ENCODE data around the gene OR10H3.
"Not testable (repeated sequence)": the region's sequence is repeated elsewhere in the genome, so short reads cannot be mapped to it uniquely, and the experiment has no call there.

OR10H3 gene

GRCh38 chr19:15776264-15776663 is 38.5 kb downstream of the OR10H3 start:
- H3K4me3 ChIP-seq (ENCODE audit: low read depth, low read length) = no peak overlapping the region
- no peak for DNase-seq (ENCODE audit: low read depth)
- TF ChIP-seq CTCF (conservative IDR thresholded peaks at IDR 0.05; ENCODE audit: low read depth, low read length) = no peak

GRCh38 chr19:15776991-15777970 is 39.5 kb downstream of the OR10H3 start:
- TF ChIP-seq CTCF (conservative IDR thresholded peaks at IDR 0.05; ENCODE audit: low read depth, low read length) = no peak
- no peak overlapping the region for H3K4me3 ChIP-seq (ENCODE audit: low read depth, low read length)
- no peak for DNase-seq (ENCODE audit: low read depth)

- DNase-seq (ENCODE audit: low read depth) = peak; percentile 0
- TF ChIP-seq CTCF (conservative IDR thresholded peaks at IDR 0.05; ENCODE audit: low read depth, low read length) = no peak
- H3K4me3 ChIP-seq (ENCODE audit: low read depth, low read length) = no peak overlapping the region
These were observed 42.1 kb downstream of the OR10H3 start for GRCh38 chr19:15779756-15780476.

- H3K4me3 ChIP-seq (ENCODE audit: low read depth, low read length) = no peak overlapping the region
- no peak for DNase-seq (ENCODE audit: low read depth)
- TF ChIP-seq CTCF (conservative IDR thresholded peaks at IDR 0.05; ENCODE audit: low read depth, low read length) = no peak
These were observed 43.0 kb downstream of the OR10H3 start for GRCh38 chr19:15780610-15781418.

GRCh38 chr19:15781661-15782060 is 43.9 kb downstream of the OR10H3 start:
- no peak for TF ChIP-seq CTCF (conservative IDR thresholded peaks at IDR 0.05; ENCODE audit: low read depth, low read length)
- DNase-seq (ENCODE audit: low read depth) = no peak
- no peak overlapping the region for H3K4me3 ChIP-seq (ENCODE audit: low read depth, low read length)

- H3K4me3 ChIP-seq (ENCODE audit: low read depth, low read length) = no peak overlapping the region
- TF ChIP-seq CTCF (conservative IDR thresholded peaks at IDR 0.05; ENCODE audit: low read depth, low read length) = no peak
- DNase-seq (ENCODE audit: low read depth) = no peak
These were observed 44.4 kb downstream of the OR10H3 start for GRCh38 chr19:15782211-15782610.

- DNase-seq (ENCODE audit: low read depth) = not testable (repeated sequence)
These were observed 45.1 kb downstream of the OR10H3 start for GRCh38 chr19:15782896-15783295.

More at GRCh38 chr19:15782896-15783295, 45.1 kb downstream of the OR10H3 start:
- H3K4me3 ChIP-seq (ENCODE audit: low read depth, low read length) = not testable (repeated sequence)

Measured in choroid plexus epithelial cell (primary cell).